HG03342 (cell line): Measurements from ENCODE around the gene COA1.
"Not testable (repeated sequence)": the region's sequence is repeated elsewhere in the genome, so short reads cannot be mapped to it uniquely, and the experiment has no call there.

Experiments
- ATAC-seq: cut with Tn5 transposase; IDR thresholded peaks from one replicate; pipeline ENCODE4 v1.9.1; 2021; ENCODE audit warnings: mild to moderate bottlenecking, moderate library complexity; ENCODE audit not compliant: unreplicated experiment

COA1 gene

GRCh38 chr7:43729214-43729923 is at the start of gene COA1:
COA1 (minus strand) TSS chr7:43729523; CDS start chr7:43648614, 80,909 bp downstream.
- peak; percentile 78 for ATAC-seq

GRCh38 chr7:43778293-43779044 is 49.1 kb upstream of the COA1 start:
- ATAC-seq: not testable (repeated sequence)

GRCh38 chr7:43775255-43775654 is 45.9 kb upstream of the COA1 start:
- not testable (repeated sequence) for ATAC-seq

GRCh38 chr7:43773268-43773667 is 43.9 kb upstream of the COA1 start:
- ATAC-seq: not testable (repeated sequence)

GRCh38 chr7:43771573-43771972 is 42.2 kb upstream of the COA1 start:
- ATAC-seq: no peak

GRCh38 chr7:43771128-43771527 is 41.8 kb upstream of the COA1 start:
- ATAC-seq: no peak

GRCh38 chr7:43769791-43770465 is 40.6 kb upstream of the COA1 start:
- no peak for ATAC-seq

- ATAC-seq: no peak
Measured at GRCh38 chr7:43769281-43769680, 40.0 kb upstream of the COA1 start.

GRCh38 chr7:43768887-43769272 is 39.6 kb upstream of the COA1 start:
- no peak for ATAC-seq

- ATAC-seq: no peak
Measured at GRCh38 chr7:43768201-43768886, 39.0 kb upstream of the COA1 start.

- no peak for ATAC-seq
Measured at GRCh38 chr7:43767311-43767710, 38.0 kb upstream of the COA1 start.

GRCh38 chr7:43766564-43766963 is 37.2 kb upstream of the COA1 start:
- no peak for ATAC-seq

GRCh38 chr7:43764807-43765491 is 35.6 kb upstream of the COA1 start:
- ATAC-seq: no peak

- no peak for ATAC-seq
Measured at GRCh38 chr7:43764039-43764761, 34.9 kb upstream of the COA1 start.

GRCh38 chr7:43763183-43763582 is 33.9 kb upstream of the COA1 start:
- ATAC-seq: no peak

GRCh38 chr7:43761938-43762692 is 32.8 kb upstream of the COA1 start:
- ATAC-seq: no peak

- ATAC-seq: no peak
Measured at GRCh38 chr7:43761382-43761781, 32.1 kb upstream of the COA1 start.

GRCh38 chr7:43760861-43761260 is 31.5 kb upstream of the COA1 start:
- ATAC-seq: no peak
